Pancreas (tissue), 10 donors: ENCODE measurements around the gene PRPS1L1. TPM values are rescaled to one million over a fixed set of nuclear protein-coding genes. Genes with fewer than 3 reads are reported as not detected.
A peak's percentile ranks its signal among the peaks of the same experiment; 100 is the strongest.

Source experiments
- ATAC-seq, 4 donors: fragments of 200-7000 bp; cut with Tn5 transposase; one replicate each; pipeline versions ENCODE4 v1.8.0 to v1.9.1; 2020; ENCODE audit warnings: mild to moderate bottlenecking in 4 of 4, moderate library complexity in 4 of 4
- DNase-seq, 6 donors: peaks; one replicate each; pipeline ENCODE4 v3.0.0-alpha.2; 2020
- FAIRE-seq: peaks from 2 replicates; lab custom pipeline; 2012; peaks lifted over from hg19 to GRCh38; lab: Jason Lieb, UNC
- H3K27ac ChIP-seq, 4 donors: fragments of 200-600 bp; sonication (generic); 1 replicate in 3 of 4; 2 replicates in 1 of 4; pipeline versions ENCODE4 v1.5.0 to v1.8.0; 2020
- H3K27me3 ChIP-seq, 4 donors: fragments of 200-600 bp; one replicate each; pipeline ENCODE4 v1.8.0; 2021
- H3K36me3 ChIP-seq, 3 donors: fragments of 200-600 bp; sonication (generic) in 1 of 3; one replicate each; pipeline versions ENCODE4 v1.5.0 to v1.8.0; 2020 to 2021
- H3K4me1 ChIP-seq, 3 donors: fragments of 200-600 bp; one replicate each; pipeline ENCODE4 v1.8.0; 2021
- H3K4me3 ChIP-seq, 4 donors: fragments of 200-600 bp; sonication (generic) in 2 of 4; one replicate each; pipeline versions ENCODE4 v1.5.0 to v1.8.0; 2020 to 2021
- H3K9me3 ChIP-seq, 4 donors: fragments of 200-600 bp; one replicate each; pipeline ENCODE4 v1.8.0; 2021
- WGBS, 2 donors: extraction: QIAGEN DNeasy Blood & Tissue Kit; methylation state at CpG; one replicate each; pipeline ENCODE4 v1.1.7; 2013; 5-methylcytosine and 5-hydroxymethylcytosine counted together
- intact Hi-C, 3 donors: fragments of 100-400 bp; cut with DNase I; formaldehyde crosslinking; loops; one replicate each; pipeline versions ENCODE4 v1.11.1 to v1.14.2; 2022
- polyA plus RNA-seq, 2 donors: library from polyadenylated mRNA; stranded (reverse); fragments of 200-250 nt; gene quantifications; one replicate each; pipeline ENCODE4 v1.2.3, GENCODE V29; 2013
- total RNA-seq, 6 donors: library from RNA; stranded (reverse); fragmentation: NEBNext Ultra II Directional in 4 of 6; extraction: Animal tissue kit (Norgen Biotek cat#: 25700) in 4 of 6; gene quantifications; one replicate each; pipeline versions ENCODE4 v1.2.1 to v1.2.4, GENCODE V29; 2021 to 2023
- TF ChIP-seq, protein P1 (sequence below), 4 donors: fragments of 200-600 bp; sonication (generic) in 3 of 4; IDR thresholded peaks; one replicate each; pipeline versions ENCODE4 v1.5.0 to v1.8.0; 2021; ENCODE audit warnings: antibody characterized with exemption in 4 of 4
- donor health status: healthy with polysubstance abuse.
- donor health status: DM: no; HTN: no; CAD: no; lungs with moderate emphysema.
- donor health status: DM: no; HTN: no; CAD: no.
- donor health status: control.
- donor health status: control.
- donor health status: Bipolar disorder and iron deficiency.
- donor health status: DM: yes; HTN: yes; CAD: no.
- donor health status: DM: no; HTN: no; CAD: no.
- donor health status: DM: no; HTN: no; CAD: no.
- donor health status: DM: yes; HTN: yes; CAD: no.

The PRPS1L1 gene
- total RNA-seq (not detected), polyA plus RNA-seq (not detected)

DNA sequence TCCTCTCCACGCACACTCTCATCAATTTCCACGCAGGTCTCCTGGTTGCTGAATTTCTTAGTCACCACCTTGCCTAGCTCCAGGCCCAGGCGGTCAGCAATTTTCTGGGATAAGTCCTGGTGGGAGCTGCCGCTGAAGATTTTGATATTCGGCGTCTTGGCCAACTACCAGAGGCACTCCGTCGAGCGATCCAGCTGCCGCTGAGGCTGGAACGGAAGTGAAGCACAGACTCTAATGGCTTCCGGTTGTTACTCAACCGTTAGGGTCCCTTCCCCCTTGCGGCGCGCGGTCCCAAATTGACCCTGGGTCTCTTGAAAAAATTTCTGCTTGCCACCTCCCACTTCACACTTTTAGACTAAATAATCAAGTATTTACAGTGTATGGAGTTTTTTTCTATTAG is at the start of gene PRPS1L1:
TSS of gene PRPS1L1 (minus strand) at position 219 of the 400 bp plus-strand sequence.
- Histone ChIP-seq H3K27ac (no peak within 1 kb of the TSS), H3K4me3 (no peak within 1 kb of the TSS), H3K27me3 (no peaks in the 10 kb centered on the region), H3K36me3 (no peaks in the 10 kb centered on the region), H3K4me1 (no peaks in the 10 kb centered on the region), H3K9me3 (no peaks in the 10 kb centered on the region)
- no peak for DNase-seq
- 90 to 94% methylated on average over 17 of the region's 17 CpGs for WGBS, 2 donors
- FAIRE-seq: no peak
- intact Hi-C loops: no loop called here
- TF ChIP-seq, protein P1, sequence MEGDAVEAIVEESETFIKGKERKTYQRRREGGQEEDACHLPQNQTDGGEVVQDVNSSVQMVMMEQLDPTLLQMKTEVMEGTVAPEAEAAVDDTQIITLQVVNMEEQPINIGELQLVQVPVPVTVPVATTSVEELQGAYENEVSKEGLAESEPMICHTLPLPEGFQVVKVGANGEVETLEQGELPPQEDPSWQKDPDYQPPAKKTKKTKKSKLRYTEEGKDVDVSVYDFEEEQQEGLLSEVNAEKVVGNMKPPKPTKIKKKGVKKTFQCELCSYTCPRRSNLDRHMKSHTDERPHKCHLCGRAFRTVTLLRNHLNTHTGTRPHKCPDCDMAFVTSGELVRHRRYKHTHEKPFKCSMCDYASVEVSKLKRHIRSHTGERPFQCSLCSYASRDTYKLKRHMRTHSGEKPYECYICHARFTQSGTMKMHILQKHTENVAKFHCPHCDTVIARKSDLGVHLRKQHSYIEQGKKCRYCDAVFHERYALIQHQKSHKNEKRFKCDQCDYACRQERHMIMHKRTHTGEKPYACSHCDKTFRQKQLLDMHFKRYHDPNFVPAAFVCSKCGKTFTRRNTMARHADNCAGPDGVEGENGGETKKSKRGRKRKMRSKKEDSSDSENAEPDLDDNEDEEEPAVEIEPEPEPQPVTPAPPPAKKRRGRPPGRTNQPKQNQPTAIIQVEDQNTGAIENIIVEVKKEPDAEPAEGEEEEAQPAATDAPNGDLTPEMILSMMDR (IDR thresholded peaks at IDR 0.05): no peak
- no peak for ATAC-seq

DNA sequence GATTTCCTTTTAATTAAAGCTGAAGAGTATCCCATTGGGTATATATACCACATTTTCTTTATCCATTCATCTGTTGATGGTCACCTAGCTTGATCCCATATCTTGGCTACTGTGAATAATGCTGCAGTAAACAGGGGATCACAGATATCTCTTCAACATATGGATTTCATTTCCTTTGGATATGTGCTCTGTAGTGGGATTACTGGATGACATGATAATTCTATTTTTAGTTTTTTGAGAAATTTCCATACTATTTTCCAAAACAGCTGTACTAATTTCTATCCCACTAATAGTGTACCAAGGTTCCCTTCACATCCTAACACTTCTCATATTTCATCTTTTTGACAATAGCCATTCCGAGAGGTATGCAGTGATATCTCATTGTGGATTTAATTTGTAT is 48.8 kb upstream of the PRPS1L1 start:
- WGBS, 2 donors: 57 to 69% methylated on average over 1 of the region's 1 CpG
- Histone ChIP-seq H3K27ac (no peak overlapping the region), H3K4me3 (no peak overlapping the region), H3K9me3 (no peaks in the 10 kb centered on the region), H3K4me1 (no peaks in the 10 kb centered on the region), H3K36me3 (no peaks in the 10 kb centered on the region), H3K27me3 (no peaks in the 10 kb centered on the region)
- DNase-seq (no peak), ATAC-seq (no peak), FAIRE-seq (no peak)
- TF ChIP-seq, protein P1 (IDR thresholded peaks at IDR 0.05): no peak
- intact Hi-C loops: no loop called here

DNA sequence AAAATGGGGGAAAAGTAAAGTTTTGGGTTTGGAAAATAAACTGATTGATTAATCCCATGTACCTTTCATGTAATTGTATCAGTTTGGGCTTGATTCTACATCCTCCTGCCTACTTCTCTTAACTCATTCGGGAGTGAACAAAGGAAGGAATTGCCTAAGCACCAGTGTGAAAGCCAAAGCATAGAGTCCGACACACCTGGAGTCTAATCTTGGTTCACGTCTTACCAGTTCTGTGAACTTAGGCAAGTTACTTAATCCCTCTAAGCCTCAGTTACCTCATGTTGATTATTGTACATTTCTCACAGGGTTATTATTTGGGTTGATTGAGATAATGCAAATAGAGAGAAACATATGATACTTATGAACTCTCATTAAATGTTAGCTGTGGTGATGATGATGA is 41.1 kb upstream of the PRPS1L1 start:
- Histone ChIP-seq H3K36me3 (no peaks in the 10 kb centered on the region), H3K4me3 (no peak overlapping the region), H3K27ac (no peak overlapping the region), H3K9me3 (no peaks in the 10 kb centered on the region), H3K27me3 (no peaks in the 10 kb centered on the region), H3K4me1 (no peaks in the 10 kb centered on the region)
- ATAC-seq (no peak), DNase-seq (no peak), FAIRE-seq (no peak)
- 69 to 73% methylated on average over 3 of the region's 3 CpGs for WGBS, 2 donors
- intact Hi-C loops: no loop called here
- TF ChIP-seq, protein P1 (IDR thresholded peaks at IDR 0.05): no peak

DNA sequence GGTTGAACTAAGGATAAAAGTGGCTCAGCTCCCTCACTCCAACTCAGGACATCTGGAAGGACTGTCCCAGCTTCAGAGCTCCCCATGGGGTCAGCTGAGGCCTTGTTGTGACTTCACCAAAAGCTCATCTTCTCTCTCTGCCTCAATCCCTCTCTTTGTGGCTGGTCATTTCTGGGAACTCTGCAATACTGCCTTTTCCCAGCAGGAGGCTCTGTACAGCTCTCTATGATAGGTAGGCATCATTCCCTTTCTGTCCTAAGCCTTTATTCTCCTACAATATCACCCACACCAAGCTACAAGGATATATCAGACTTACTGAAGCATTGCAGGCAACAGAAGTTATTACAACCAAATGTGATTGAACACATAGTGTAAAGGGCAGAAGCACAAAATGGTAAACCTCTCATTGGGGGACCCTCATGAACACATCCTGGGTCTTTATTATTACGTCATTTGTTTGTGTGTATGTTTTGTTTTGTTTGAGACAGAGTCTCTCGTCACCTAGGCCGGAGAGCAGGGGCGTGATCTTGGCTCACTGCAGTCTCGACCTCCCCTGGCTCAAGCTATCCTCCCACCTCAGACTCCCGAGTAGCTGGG is 36.7 kb upstream of the PRPS1L1 start:
- peak in 3 of 4 donors; percentile 56 to 82 (median 62) for ATAC-seq
- H3K4me1 ChIP-seq: no peaks in the 10 kb centered on the region

More for the DNA sequence above, 36.7 kb upstream of the PRPS1L1 start:
- FAIRE-seq (no peak), DNase-seq (peak in 1 of 6 donors; percentile 37)
- H3K9me3 ChIP-seq: no peaks in the 10 kb centered on the region
- no peak overlapping the region for H3K27ac ChIP-seq
- H3K27me3 ChIP-seq: no peaks in the 10 kb centered on the region
- TF ChIP-seq, protein P1 (IDR thresholded peaks at IDR 0.05): peak in 3 of 4 donors; percentile 12 to 42 (median 34)
- intact Hi-C loops: no loop called here
- H3K4me3 ChIP-seq: no peak overlapping the region
- 71 to 81% methylated on average over 6 of the region's 6 CpGs for WGBS, 2 donors
- H3K36me3 ChIP-seq: no peaks in the 10 kb centered on the region
